ENCODE measurements around the gene PCDHGA1.

PCDHGA1 gene

DNA sequence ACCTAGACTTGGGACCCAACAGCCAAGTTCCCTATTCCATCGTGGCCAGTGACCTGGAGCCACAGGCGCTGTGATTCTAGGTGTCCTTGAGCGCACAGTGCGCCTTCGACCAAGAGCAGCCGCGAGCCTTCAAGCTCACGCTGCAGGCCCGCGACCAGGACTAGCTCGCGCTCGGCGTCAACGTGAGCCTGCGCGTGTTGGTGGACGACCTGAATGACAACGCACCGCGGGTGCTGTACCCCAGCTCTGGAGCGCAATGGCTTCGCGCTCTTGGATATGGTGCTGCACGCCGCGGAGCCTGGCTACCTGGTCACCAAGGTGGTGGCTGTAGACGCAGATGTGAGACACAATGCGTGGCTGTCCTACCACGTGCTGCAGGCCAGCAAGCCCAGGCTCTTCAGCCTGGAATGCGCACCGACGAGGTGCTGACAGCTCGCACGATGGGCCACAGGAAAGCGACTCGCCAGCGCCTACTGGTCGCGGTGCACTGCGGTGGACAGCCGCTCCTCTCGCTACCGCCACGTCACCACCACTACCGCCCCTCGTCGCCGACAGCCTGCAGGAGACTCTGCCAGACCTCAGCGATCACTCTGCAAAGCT lies 111.4 kb downstream of the PCDHGA1 start:
- no peak for DNase-seq (ENCODE audit: low read depth)

DNA sequence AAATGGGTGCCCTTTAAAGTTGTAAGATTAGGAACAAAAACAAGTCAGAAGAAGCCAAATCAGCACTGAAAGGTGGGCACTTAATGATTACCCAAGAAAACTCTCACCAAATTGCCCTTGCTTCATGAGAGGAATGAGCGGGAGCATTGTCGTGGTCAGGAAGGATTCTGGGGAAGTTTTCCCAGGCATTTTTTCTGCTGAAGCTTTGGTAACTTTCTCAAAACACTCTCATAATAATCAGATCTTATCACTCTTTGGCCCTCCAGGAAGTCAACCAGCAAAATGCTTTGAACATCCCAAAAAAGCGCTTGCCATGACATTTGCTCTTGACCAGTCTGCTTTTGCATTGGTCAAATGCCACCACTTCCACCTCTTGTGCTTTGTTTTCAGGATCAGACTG lies 135.0 kb downstream of the PCDHGA1 start:
- no peak for DNase-seq (ENCODE audit: low read depth)

DNA sequence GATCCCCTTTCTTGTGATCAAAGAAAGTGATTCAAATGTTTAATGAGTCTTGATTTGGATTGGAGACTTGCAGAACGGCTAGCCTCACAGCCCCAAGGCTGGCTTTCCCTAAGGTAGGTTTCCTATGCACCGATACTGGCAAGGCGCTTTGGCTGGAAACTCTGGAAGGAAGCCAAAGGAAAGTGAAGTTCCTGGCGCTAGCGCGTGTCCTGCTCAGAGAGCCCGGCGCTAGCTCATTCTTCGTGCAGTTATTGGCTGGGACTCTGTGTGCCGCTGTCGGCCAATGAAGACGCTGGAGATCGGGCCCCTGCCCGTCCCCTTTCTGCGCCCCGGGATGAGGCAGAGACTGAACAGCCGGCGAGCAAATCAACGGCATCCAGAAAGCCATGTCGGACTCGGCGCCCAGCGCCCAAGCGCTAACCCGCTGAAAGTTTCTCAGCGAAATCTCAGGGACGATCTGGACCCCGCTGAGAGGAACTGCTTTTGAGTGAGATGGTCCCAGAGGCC lies 145.4 kb downstream of the PCDHGA1 start, which contains the start of gene PCDHGC3:
Gene PCDHGC3 (plus strand): TSS at position 342 of the 507 bp plus-strand sequence. CDS start 151 bp downstream, at position 493.
- DNase-seq (ENCODE audit: low read depth) = no peak

DNA sequence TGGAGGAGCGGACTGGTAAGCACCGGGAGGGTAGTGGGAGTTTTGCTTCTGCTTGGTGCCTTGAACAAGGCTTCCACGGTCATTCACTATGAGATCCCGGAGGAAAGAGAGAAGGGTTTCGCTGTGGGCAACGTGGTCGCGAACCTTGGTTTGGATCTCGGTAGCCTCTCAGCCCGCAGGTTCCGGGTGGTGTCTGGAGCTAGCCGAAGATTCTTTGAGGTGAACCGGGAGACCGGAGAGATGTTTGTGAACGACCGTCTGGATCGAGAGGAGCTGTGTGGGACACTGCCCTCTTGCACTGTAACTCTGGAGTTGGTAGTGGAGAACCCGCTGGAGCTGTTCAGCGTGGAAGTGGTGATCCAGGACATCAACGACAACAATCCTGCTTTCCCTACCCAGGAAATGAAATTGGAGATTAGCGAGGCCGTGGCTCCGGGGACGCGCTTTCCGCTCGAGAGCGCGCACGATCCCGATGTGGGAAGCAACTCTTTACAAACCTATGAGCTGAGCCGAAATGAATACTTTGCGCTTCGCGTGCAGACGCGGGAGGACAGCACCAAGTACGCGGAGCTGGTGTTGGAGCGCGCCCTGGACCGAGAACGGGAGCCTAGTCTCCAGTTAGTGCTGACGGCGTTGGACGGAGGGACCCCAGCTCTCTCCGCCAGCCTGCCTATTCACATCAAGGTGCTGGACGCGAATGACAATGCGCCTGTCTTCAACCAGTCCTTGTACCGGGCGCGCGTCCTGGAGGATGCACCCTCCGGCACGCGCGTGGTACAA lies 146.0 kb downstream of the PCDHGA1 start:
- DNase-seq (ENCODE audit: low read depth) = no peak

DNA sequence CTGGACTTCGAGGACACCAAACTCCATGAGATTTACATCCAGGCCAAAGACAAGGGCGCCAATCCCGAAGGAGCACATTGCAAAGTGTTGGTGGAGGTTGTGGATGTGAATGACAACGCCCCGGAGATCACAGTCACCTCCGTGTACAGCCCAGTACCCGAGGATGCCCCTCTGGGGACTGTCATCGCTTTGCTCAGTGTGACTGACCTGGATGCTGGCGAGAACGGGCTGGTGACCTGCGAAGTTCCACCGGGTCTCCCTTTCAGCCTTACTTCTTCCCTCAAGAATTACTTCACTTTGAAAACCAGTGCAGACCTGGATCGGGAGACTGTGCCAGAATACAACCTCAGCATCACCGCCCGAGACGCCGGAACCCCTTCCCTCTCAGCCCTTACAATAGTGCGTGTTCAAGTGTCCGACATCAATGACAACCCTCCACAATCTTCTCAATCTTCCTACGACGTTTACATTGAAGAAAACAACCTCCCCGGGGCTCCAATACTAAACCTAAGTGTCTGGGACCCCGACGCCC lies 146.8 kb downstream of the PCDHGA1 start:
- no peak for DNase-seq (ENCODE audit: low read depth)

DNA sequence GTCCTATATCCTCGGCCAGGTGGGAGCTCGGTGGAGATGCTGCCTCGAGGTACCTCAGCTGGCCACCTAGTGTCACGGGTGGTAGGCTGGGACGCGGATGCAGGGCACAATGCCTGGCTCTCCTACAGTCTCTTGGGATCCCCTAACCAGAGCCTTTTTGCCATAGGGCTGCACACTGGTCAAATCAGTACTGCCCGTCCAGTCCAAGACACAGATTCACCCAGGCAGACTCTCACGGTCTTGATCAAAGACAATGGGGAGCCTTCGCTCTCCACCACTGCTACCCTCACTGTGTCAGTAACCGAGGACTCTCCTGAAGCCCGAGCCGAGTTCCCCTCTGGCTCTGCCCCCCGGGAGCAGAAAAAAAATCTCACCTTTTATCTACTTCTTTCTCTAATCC lies 147.5 kb downstream of the PCDHGA1 start:
- DNase-seq (ENCODE audit: low read depth) = no peak

DNA sequence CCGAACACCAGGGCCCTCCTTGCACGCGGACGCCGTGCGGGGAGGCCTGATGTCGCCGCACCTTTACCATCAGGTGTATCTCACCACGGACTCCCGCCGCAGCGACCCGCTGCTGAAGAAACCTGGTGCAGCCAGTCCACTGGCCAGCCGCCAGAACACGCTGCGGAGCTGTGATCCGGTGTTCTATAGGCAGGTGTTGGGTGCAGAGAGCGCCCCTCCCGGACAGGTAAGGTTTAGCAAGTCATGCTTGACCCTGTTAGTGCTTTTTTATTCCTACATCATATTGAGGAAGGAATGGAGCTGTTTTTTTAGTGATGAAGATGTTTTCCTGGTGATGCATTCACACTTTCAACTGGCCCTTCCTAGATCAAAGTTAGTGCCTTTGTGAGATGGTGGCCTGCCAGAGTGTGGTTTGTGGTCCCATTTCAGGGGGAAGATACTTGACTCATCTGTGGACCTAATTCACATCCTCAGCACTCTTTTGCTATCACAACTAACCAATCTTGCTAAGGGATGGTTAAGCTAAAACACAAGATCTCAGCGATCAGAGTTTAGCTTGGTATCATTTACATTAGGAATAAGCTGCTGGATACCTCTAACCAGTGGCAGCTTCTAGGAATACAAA lies 148.1 kb downstream of the PCDHGA1 start:
- DNase-seq (ENCODE audit: low read depth) = no peak

DNA sequence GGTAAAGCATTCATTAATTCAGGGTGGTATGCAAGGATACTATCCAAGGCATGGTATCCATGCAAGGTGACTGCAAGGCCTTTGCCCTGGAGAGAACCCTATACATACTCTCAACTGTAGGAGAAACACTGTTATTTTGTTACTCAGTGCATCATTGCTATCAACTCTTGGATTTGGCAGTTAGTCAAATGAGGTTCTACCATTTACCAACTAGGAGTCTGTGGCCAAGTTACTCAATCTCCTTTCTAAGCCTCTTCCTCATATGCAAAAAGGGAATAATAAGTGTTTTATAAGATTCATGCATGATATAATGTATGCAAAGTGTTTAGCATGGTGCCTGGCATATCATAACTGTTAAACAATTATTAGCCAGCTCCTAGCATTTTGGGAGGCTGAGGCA lies 149.5 kb downstream of the PCDHGA1 start:
- no peak for DNase-seq (ENCODE audit: low read depth)

DNA sequence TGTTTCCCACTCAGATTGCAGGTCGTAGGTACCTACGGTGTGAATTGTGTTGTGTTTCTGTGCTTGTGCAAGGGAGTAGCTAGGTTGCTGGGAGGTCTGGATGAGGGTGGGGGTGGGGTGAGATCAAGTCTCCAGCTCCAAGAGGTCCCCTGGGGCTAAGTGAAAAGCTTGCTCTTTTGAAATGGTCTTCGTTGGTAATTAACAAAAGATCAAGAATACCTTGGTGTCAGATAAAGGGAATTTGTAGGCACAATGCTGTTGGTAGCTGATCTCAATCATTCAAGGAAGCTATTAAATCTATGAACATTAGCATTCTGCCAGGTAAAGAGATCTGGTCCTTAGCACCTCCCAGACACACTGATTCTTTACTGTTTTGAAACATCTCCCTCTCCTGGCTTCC lies 153.6 kb downstream of the PCDHGA1 start:
- DNase-seq (ENCODE audit: low read depth) = no peak

DNA sequence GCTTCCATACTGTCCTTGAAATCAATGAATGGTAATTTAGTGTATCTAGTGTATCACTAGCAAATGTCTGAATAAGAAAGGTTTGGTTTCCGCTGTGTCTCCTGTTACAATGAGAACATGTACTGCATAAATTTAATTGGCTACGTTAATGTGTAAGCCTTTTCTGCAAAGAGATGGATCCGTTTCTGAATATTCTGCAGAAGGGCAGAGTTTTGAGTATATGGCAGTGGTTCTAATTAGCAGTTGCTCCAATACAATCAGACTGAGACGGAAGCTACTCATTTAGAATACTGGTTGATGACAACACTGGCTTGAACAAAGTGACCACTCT lies 154.0 kb downstream of the PCDHGA1 start:
- DNase-seq (ENCODE audit: low read depth) = no peak

DNA sequence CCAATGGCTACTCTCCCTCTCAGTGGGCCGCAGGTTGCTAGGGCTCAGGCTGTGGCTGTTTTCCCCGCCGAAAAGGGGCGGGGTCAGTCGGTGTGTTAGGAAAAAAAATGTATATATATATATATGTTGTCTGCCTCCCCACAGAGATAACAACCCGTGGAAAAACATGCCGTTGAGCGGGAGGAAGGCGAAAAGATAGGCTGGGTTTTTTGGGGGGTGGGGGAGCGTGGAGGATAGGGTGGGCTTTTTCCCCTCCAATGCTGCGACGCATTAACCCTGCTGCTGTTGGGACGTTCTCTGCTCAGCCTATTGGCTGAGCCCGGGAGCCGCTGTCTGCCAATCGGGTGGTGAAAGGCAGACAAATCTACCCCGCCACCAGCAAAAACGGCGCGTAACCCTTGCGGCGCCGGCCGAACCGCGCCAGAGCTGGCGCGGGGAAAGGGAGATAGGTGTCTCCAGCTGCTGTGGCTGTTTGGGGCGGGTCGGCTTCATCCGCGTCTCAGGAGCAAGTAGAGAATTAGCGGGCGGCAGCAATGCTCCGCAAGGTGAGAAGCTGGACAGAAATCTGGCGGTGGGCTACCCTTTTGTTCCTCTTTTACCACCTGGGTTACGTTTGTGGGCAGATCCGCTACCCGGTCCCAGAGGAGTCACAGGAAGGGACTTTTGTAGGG lies 154.5 kb downstream of the PCDHGA1 start, which contains the start of gene PCDHGC4:
Gene PCDHGC4 (plus strand): TSS at position 390 of the 671 bp plus-strand sequence. CDS start 144 bp downstream, at position 534.
- DNase-seq (ENCODE audit: low read depth) = no peak

DNA sequence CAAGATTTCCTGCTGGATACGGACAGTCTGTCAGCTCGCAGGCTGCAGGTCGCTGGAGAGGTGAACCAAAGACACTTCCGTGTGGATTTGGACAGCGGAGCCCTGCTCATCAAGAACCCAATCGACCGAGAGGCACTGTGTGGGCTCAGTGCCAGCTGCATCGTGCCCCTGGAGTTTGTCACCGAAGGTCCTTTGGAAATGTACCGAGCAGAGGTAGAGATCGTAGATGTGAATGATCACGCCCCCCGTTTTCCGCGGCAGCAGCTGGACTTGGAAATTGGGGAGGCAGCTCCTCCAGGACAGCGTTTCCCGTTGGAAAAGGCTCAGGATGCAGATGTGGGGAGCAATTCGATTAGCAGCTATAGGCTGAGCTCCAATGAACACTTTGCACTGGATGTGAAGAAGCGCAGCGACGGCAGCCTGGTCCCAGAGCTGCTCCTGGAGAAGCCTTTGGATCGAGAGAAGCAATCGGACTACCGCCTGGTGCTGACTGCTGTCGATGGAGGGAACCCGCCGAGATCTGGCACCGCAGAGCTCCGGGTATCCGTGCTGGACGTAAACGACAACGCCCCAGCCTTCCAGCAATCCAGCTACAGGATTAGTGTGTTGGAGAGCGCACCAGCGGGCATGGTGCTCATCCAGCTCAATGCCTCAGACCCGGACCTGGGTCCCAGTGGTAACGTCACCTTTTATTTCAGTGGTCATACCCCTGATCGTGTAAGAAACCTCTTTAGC lies 155.2 kb downstream of the PCDHGA1 start:
- DNase-seq (ENCODE audit: low read depth) = no peak

DNA sequence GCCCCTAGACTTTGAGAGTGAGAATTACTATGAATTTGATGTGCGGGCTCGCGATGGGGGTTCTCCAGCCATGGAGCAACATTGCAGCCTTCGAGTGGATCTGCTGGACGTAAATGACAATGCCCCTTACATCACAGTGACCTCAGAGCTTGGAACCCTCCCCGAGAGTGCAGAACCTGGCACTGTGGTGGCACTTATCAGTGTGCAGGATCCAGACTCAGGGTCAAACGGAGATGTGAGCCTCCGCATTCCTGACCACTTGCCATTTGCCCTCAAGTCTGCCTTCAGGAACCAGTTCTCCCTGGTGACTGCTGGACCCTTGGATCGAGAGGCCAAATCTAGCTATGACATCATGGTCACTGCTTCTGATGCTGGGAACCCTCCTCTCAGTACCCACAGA lies 155.8 kb downstream of the PCDHGA1 start:
- DNase-seq (ENCODE audit: low read depth) = no peak

DNA sequence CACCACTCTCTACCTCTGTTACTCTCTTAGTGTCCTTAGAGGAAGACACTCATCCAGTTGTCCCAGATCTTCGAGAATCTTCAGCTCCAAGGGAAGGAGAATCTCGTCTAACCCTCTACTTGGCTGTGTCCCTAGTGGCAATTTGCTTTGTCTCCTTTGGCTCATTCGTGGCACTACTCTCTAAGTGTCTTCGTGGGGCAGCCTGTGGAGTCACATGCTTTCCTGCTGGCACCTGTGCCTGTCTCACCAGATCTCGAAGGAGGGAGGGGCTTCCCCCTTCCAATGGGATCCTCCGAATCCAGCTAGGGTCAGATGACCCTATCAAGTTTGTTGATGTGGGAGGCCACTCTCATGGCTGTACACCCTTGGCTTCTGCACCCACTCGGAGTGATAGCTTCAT lies 156.8 kb downstream of the PCDHGA1 start:
- DNase-seq (ENCODE audit: low read depth) = no peak

DNA sequence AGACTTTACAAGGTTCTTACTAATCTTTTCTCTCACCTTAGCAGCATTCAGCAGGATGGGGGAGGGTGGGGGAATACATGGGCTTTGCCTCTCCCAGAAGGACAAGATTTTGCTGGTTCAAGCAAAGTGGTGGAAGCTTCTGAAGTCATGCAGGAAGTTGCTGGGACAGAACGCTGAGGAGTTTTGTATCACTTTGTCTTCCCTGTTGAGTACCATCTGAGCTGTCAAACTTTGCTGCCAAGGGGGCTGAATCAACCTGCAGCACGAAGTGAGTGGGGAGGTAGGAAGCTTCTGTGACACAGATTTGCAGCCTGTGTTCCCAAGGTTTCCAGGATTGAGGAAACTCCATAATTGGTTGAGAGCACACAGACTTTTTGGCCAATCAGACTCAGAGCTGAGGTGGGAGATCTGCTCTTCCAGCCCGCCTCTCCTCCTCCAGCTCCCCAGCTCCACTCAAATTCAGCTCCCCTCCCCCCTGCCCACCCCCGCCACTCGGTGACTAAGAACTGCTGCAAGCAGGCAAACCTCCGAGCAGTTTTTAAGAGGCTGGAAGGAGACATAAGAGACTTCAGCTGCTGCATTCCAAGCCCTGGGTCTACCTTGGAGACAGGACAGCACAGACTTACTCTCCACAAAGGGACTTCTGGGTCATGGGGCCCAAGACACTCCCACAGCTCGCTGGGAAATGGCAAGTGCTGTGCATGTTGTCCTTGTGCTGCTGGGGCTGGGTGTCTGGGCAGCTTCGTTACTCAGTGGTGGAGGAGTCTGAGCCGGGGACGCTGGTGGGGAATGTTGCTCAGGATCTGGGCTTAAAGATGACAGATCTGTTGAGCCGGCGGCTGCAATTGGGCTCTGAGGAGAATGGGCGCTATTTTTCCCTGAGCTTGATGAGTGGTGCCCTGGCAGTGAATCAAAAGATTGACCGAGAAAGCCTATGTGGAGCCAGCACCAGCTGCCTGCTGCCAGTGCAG lies 158.6 kb downstream of the PCDHGA1 start, which contains the start of gene PCDHGC5:
Gene PCDHGC5 (plus strand): TSS at position 491 of the 971 bp plus-strand sequence. CDS start 160 bp downstream, at position 651.
- no peak for DNase-seq (ENCODE audit: low read depth)

DNA sequence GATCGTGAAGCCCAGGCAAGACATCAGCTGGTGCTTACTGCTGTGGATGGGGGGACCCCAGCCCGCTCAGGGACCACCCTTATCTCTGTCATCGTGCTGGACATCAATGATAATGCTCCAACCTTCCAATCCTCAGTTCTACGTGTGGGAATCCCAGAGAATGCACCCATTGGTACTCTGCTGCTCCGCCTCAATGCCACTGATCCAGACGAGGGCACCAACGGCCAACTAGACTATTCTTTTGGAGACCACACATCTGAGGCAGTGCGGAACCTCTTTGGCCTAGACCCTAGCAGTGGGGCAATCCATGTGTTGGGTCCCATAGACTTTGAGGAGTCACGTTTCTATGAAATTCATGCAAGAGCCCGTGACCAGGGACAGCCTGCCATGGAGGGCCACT lies 159.5 kb downstream of the PCDHGA1 start:
- no peak for DNase-seq (ENCODE audit: low read depth)

DNA sequence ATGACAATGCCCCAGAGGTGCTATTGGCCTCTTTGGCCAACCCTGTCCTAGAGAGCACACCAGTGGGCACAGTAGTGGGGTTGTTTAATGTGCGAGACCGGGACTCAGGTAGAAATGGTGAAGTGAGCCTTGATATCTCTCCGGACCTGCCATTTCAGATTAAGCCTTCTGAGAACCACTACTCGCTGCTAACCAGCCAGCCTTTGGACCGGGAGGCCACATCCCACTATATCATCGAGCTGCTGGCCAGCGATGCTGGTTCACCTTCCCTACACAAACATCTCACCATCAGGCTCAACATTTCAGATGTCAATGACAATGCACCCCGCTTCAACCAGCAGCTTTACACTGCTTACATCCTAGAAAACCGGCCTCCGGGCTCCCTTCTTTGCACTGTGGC lies 160.0 kb downstream of the PCDHGA1 start:
- no peak for DNase-seq (ENCODE audit: low read depth)

DNA sequence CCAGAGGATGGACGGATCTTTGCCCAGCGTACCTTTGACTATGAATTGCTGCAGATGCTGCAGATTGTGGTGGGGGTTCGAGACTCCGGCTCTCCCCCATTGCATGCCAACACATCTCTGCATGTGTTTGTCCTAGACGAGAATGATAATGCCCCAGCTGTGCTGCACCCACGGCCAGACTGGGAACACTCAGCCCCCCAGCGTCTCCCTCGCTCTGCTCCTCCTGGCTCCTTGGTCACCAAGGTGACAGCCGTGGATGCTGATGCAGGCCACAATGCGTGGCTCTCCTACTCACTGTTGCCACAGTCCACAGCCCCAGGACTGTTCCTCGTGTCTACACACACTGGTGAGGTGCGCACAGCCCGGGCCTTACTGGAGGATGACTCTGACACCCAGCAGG lies 160.5 kb downstream of the PCDHGA1 start:
- DNase-seq (ENCODE audit: low read depth) = no peak

DNA sequence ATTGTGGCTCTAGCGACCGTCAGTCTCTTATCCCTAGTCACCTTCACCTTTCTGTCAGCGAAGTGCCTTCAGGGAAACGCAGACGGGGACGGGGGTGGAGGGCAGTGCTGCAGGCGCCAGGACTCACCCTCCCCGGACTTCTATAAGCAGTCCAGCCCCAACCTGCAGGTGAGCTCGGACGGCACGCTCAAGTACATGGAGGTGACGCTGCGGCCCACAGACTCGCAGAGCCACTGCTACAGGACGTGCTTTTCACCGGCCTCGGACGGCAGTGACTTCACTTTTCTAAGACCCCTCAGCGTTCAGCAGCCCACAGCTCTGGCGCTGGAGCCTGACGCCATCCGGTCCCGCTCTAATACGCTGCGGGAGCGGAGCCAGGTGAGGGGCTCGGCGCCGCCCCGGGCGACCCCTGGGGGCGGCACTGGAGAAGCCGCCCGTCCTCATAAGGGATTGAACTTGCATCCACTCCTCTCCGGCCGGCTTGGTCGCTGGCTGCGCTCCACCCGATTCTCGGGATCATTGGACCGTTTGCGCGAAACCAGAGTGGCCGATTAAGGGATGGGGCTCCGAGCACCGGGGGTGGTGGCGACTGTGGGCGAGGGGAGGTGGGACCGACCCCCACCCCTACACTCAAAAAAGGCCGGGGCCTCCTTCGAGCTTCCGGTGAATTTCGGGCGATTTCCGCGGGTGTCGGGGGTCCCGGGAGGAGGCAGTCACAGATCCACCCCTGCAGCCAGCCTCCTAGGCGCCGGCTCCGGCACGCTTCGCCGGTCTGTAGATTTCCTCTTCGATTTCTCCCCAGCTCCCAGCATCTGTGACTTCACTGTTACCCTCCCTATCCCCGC lies 161.2 kb downstream of the PCDHGA1 start:
- no peak for DNase-seq (ENCODE audit: low read depth)
